Endothelial cell of umbilical vein (primary cell): ENCODE data around the gene KIF26B. TPM values are rescaled to one million over a fixed set of nuclear protein-coding genes. Genes with fewer than 3 reads are reported as not detected.

Experiments
- BruUV-seq: library from RNA; stranded (reverse); fragments of 400-500 nt; replicated peaks from 2 replicates; lab custom pipeline; 2021; lab: Mats Ljungman, UMichigan
- CTCF ChIA-PET: fragments of 300-600, 350-600 bp; sonication (Branson Sonifier 250); formaldehyde crosslinking; loops from one replicate; lab custom pipeline; 2021; ENCODE audit warnings: antibody characterized with exemption, inconsistent platforms; lab: Charles Lee
- POLR2A ChIA-PET: fragments of 300-600, 350-600 bp; sonication (Branson Sonifier 250); formaldehyde crosslinking; loops from one replicate; lab custom pipeline; 2021; ENCODE audit warnings: antibody characterized with exemption, inconsistent platforms; lab: Charles Lee
- DNase-seq: peaks from one replicate; pipeline ENCODE4 v3.0.0-alpha.2; 2011; ENCODE audit warnings: low read depth, low spot score
- FAIRE-seq: peaks from 2 replicates; lab custom pipeline; 2011; peaks lifted over from hg19 to GRCh38; lab: Jason Lieb, UNC
- H2AFZ ChIP-seq: 2 replicates; pipeline ENCODE4 v1.6.0; 2012; ENCODE audit warnings: low read depth, low read length, control low read depth, inconsistent platforms
- H3K27ac ChIP-seq: 2 replicates; pipeline ENCODE4 v1.5.1; 2011; ENCODE audit warnings: low read depth, mild to moderate bottlenecking, control low read depth, low read length, moderate library complexity; ENCODE audit not compliant: insufficient read depth
- H3K27me3 ChIP-seq, 2 experiments: 2 replicates each; pipeline versions ENCODE4 v1.6.0 to v1.6.1; 2011; ENCODE audit warnings: low read length in 2 of 2, mixed read lengths in 1 of 2; ENCODE audit not compliant: control insufficient read depth in 2 of 2, insufficient read depth in 2 of 2
- H3K36me3 ChIP-seq, 2 experiments: 2 replicates in 1 of 2; 3 replicates in 1 of 2; pipeline ENCODE4 v1.5.1; 2011; ENCODE audit warnings: low read length in 2 of 2, mild to moderate bottlenecking in 1 of 2, moderate library complexity in 1 of 2; ENCODE audit not compliant: control insufficient read depth in 2 of 2, insufficient read depth in 2 of 2; ENCODE audit errors: extremely low read depth in 1 of 2
- H3K4me1 ChIP-seq: 3 replicates; pipeline ENCODE4 v1.5.1; 2011; ENCODE audit warnings: mild to moderate bottlenecking, low read length; ENCODE audit not compliant: control insufficient read depth, insufficient read depth; ENCODE audit errors: extremely low read depth
- H3K4me2 ChIP-seq: 2 replicates; pipeline ENCODE4 v1.6.1; 2011; ENCODE audit warnings: low read length, control low read depth, mixed read lengths; ENCODE audit not compliant: insufficient read depth
- H3K4me3 ChIP-seq, 3 experiments: fragments of 200-600 bp in 1 of 3; sonication (generic), shearing (Covaris generic) in 1 of 3; replicated peaks in 1 of 3; 2 replicates each; pipeline ENCODE4 v1.5.1; 2011 to 2016; ENCODE audit warnings: control low read depth in 3 of 3, low read length in 3 of 3, mild to moderate bottlenecking in 2 of 3, inconsistent platforms in 1 of 3, low read depth in 1 of 3, moderate library complexity in 1 of 3; ENCODE audit not compliant: insufficient read depth in 1 of 3
- H3K79me2 ChIP-seq: 2 replicates; pipeline ENCODE4 v1.6.0; 2012; ENCODE audit warnings: low read length, inconsistent platforms; ENCODE audit not compliant: control insufficient read depth, insufficient read depth
- H3K9ac ChIP-seq: replicated peaks from 2 replicates; pipeline ENCODE3; 2011; ENCODE audit warnings: low read length, control low read depth; ENCODE audit not compliant: insufficient read depth; ENCODE audit errors: extremely low read depth
- H3K9me1 ChIP-seq: replicated peaks from 3 replicates; pipeline ENCODE4 v1.6.0; 2011; ENCODE audit warnings: mild to moderate bottlenecking, low read length; ENCODE audit not compliant: control insufficient read depth, insufficient read depth; ENCODE audit errors: extremely low read depth
- H3K9me3 ChIP-seq: replicated peaks from 2 replicates; pipeline ENCODE4 v1.5.1; 2012; ENCODE audit warnings: low read length, inconsistent platforms; ENCODE audit not compliant: control insufficient read depth, insufficient read depth
- H4K20me1 ChIP-seq: replicated peaks from 2 replicates; pipeline ENCODE3; 2011; ENCODE audit warnings: mild to moderate bottlenecking, low read length; ENCODE audit not compliant: control insufficient read depth, insufficient read depth; ENCODE audit errors: extremely low read depth
- EZH2 ChIP-seq: IDR thresholded peaks from 2 replicates; pipeline ENCODE4 v1.6.1; 2012; ENCODE audit warnings: borderline replicate concordance, low read depth, mild to moderate bottlenecking, moderate library complexity, low read length, inconsistent platforms; ENCODE audit not compliant: severe bottlenecking
- FOS ChIP-seq: IDR thresholded peaks from 2 replicates; pipeline ENCODE4 v1.6.1; 2011; ENCODE audit warnings: mild to moderate bottlenecking, low read length, moderate library complexity, borderline replicate concordance; ENCODE audit not compliant: insufficient read depth
- GATA2 ChIP-seq: IDR thresholded peaks from 2 replicates; pipeline ENCODE4 v1.7.0; 2011; ENCODE audit warnings: low read depth, mild to moderate bottlenecking, moderate library complexity, mixed read lengths, low read length; ENCODE audit not compliant: insufficient read length, insufficient read depth
- MAX ChIP-seq: IDR thresholded peaks from 2 replicates; pipeline ENCODE4 v1.6.1; 2011; ENCODE audit not compliant: insufficient read depth, insufficient read length
- POLR2A ChIP-seq: IDR thresholded peaks from 2 replicates; pipeline ENCODE4 v1.6.1; 2012; ENCODE audit warnings: low read depth, mild to moderate bottlenecking, control low read depth, low read length
- POLR2AphosphoS5 ChIP-seq: IDR thresholded peaks from 2 replicates; pipeline ENCODE4 v1.6.1; 2012; ENCODE audit warnings: low read depth, mild to moderate bottlenecking, control low read depth, low read length, moderate library complexity; ENCODE audit not compliant: insufficient read depth
- dilution Hi-C: fragments of 300-500 bp; cut with MboI; formaldehyde crosslinking; loops from one replicate; pipeline ENCODE4 v1.15.0; 2019; ENCODE audit warnings: low sequenced_read_pairs; ENCODE audit not compliant: extremely low pct_ligation_motif_present
- intact Hi-C: fragments of 100-400 bp; cut with micrococcal nuclease; formaldehyde crosslinking; loops from one replicate; pipeline ENCODE4 v1.10.0; 2022
- polyA plus RNA-seq, 4 experiments: library from polyadenylated mRNA; depleted of rRNA in 3 of 4; stranded (reverse) in 3 of 4; unstranded in 1 of 4; fragments of >200 nt; gene quantifications; 2 replicates each; pipeline versions ENCODE4 v1.2.1 to v1.2.3, GENCODE V29; 2011 to 2012; ENCODE audit warnings: missing spikeins in 1 of 4
- total RNA-seq: library from RNA; stranded (reverse); gene quantifications from 2 replicates; pipeline ENCODE4 v1.2.3, GENCODE V29; 2021

Gene KIF26B
- total and polyA plus RNA-seq, 2 donors (not counting 3 experiments of a cell fraction or from before 2014, with no cell fraction given): 0.04 to 0.49 TPM

GRCh38 chr1:245469006-245469405 is 314.2 kb downstream of the KIF26B start:
- FAIRE-seq: no peak
- no TSS peak for BruUV-seq
- Histone ChIP-seq H3K9me1 (no peaks in the 10 kb centered on the region), H3K4me3 (no peak overlapping the region), H3K4me2 (no peak overlapping the region), H3K79me2 (no peaks in the 10 kb centered on the region), H2AFZ (no peak overlapping the region), H3K36me3 (no peaks in the 10 kb centered on the region), H3K27me3 (no peaks in the 10 kb centered on the region), H3K9ac (no peak overlapping the region), H3K4me1 (no peaks in the 10 kb centered on the region), H4K20me1 (no peaks in the 10 kb centered on the region), H3K27ac (no peak overlapping the region), H3K9me3 (no peaks in the 10 kb centered on the region)
- TF ChIP-seq POLR2A: no peak
- TF ChIP-seq EZH2: no peak
- no peak for TF ChIP-seq POLR2AphosphoS5
- TF ChIP-seq MAX: no peak
- no peak for TF ChIP-seq FOS
- dilution Hi-C loops: no loop called here
- intact Hi-C loops: no loop called here
- POLR2A ChIA-PET: no interaction called here
- CTCF ChIA-PET: no interaction called here
- no peak for DNase-seq

- ChIA-PET CTCF (no interaction called here), POLR2A (no interaction called here)
- FAIRE-seq (no peak), DNase-seq (no peak)
- TF ChIP-seq GATA2 (no peak), MAX (no peak)
- Histone ChIP-seq H2AFZ (no peak overlapping the region), H3K9me1 (no peaks in the 10 kb centered on the region), H3K36me3 (no peaks in the 10 kb centered on the region), H3K27ac (no peak overlapping the region), H3K4me1 (no peaks in the 10 kb centered on the region), H3K4me3 (no peak overlapping the region), H3K9ac (no peak overlapping the region), H4K20me1 (no peaks in the 10 kb centered on the region), H3K9me3 (no peaks in the 10 kb centered on the region), H3K4me2 (no peak overlapping the region), H3K27me3 (no peaks in the 10 kb centered on the region), H3K79me2 (no peaks in the 10 kb centered on the region)
- dilution Hi-C loops (no loop called here), intact Hi-C loops (no loop called here)
- no TSS peak for BruUV-seq
Observed at GRCh38 chr1:245469734-245470133, 314.9 kb downstream of the KIF26B start.
